ENCODE data around the gene PANX2.
A peak's percentile ranks its signal among the peaks of the same experiment; 100 is the strongest.

Gene PANX2

DNA sequence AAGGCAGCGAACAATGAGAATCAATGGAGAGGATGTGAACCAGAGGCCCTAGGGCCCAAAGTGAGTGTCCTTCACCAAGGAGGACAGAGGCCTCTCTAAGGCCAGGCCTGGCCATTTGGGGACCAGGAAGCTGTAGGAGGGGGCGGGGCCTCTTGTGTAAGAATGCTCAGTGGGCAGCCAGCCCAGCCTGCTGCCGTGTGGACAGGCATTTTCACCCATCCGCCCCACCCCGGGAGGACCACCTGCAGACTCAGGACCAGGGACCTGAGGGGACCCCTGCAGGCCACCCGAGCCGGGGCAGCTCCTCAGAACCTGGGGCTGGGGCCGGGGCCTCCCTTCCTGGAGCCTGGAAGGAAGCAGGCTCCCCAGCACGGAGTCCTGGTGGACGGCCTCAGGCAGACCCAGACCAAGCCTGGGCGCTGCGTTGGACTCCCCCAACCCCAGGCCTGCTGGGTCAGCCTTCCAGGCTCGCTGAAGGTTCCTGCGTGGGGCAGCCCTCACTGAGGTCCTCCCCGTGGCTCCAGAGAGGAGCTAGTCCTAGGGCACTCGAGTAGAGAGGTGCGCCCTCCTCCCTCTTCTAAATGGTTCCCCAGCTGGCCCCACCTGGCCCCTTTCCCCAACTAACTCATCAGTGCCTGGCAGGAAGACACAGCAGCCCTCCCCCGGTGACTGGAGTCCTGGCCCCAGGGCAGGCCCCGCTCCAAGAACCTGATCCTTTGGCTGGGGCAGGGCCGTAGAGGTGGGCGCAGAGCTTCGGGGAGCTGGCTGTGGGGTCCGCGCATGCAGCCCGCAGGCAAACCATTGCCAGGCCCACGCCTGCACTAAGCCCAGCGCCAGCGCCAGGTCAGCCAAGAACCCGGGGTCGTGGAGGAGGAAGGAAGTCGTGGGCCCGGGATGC is 13.7 kb downstream of the PANX2 start:
- peak in 6 of 14 donors; percentile 13 to 78 (median 34) for DNase-seq

- DNase-seq: no peak
Measured at GRCh38 chr22:50184902-50185374, 14.4 kb downstream of the PANX2 start.

- peak in 13 of 14 donors; percentile 47 to 92 (median 79) for DNase-seq
Measured at GRCh38 chr22:50185375-50186087, 15.0 kb downstream of the PANX2 start, which contains the start of gene TRABD. Gene TRABD (plus strand): TSS chr22:50185913. CDS start chr22:50193061, 7,148 bp downstream.

DNA sequence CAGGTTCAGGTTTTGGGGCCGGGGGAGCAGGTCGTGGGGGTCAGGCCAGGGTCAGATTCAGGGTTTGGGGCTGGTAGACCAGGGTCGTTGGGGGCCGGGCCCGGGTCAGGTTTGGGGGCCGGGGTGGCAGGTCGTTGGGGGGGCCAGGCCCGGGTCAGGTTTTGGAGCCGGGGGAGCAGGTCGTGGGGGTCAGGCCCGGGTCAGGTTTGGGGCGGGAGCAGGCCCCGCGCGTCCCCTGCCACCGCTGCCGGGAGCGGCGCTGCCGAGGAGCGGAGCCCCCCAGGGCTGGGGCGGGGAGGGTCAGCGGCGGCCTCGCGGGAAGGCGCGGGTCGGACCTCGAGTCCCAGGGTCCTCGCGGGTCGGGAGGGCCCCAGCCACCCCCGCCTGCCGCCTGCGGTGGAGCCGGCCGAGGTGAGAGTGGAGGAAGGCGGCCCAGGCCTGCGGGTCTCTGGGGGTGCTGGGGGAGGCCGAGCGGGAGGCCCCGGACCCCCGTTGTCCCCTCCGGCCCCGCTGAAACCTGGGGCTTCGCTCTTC is 15.7 kb downstream of the PANX2 start:
- DNase-seq: no peak

DNA sequence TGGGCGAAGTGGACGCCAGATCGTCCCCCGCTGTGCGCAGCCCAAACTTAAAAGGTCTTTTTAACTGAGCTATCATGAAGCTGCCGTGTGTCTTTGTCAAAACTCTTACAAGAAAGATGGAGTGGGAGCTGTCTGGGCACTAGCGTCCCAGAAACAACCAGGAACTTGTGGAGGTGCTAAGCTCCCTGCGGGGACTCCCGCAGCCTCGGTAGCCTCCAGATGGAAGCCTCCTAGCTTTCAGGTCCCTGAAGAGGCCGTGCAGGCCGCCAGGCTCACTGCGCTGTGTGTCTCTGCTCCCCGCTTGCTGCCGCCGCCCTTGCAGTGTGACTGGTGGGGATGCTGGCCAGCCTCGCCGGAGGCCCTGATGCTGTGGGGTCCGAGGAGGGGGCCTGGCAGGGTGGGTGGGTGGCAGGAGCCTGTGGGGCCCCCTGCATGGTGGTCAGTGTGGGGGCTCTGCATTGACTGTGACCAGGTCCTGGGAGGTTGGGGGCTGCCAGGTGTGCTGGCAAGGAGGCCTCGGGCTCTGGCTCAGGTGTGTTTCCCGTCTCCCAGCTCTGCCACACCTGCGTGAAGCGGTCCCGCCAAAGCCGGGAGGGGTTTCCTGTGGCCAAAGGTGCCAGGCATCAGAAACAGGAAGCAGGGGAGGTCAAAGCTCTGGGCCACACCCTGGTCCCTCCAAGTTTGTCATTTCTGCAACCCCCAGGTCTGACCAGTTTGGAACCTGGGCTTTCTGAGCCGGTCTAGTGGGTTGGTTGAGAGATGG is 16.4 kb downstream of the PANX2 start:
- DNase-seq: no peak

DNA sequence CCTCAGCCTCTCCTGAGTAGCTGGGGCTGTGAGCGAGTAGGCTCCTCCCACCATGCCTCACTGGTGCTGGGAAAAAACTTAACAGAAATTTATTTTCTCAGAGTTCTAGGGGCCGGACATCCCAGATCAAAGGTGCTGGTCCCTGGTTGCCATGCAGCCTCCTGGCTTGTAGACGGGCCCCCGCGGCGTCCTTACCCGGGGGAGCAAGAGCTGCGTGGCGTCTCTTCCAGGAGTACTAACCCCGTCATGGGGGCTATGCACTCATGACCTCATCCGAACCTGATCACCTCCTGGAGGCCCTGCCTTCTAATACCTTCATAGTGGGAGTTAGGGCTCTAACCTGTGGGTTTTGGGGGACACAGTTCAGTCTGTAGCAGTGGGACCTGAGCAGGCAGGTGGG is 17.8 kb downstream of the PANX2 start:
- DNase-seq: no peak

DNA sequence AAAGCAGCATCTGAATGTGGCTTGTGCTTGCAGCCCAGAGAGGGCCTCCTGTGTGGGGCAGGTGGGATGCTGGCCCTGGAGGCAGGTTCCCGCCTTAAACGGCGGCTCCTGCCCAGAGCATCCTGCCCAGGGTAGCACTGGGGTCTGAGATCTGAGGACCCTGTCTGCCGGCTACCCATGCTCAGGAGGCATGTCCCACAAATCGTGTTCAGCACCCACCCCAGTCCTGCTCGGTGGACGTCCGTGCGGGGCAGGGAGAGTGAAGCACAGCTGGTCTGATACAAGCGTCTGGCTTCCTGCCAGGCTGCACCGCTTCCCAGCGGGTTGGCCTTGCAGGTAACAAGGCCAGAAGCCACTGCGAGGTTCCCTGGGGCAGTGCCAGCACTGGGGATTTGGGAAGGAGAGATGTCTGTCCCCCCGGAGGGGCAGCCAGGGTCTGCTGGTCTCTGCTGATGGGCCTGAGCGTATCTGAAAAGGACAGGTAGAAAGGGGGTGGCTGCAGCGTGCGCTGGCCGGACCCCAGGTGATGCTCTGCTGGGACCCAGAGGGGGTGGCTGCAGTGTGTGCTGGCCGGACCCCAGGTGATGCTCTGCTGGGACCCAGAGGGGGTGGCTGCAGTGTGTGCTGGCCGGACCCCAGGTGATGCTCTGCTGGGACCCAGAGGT is 18.8 kb downstream of the PANX2 start:
- DNase-seq: no peak

- DNase-seq: no peak
Measured at GRCh38 chr22:50189849-50190181, 19.3 kb downstream of the PANX2 start.

DNA sequence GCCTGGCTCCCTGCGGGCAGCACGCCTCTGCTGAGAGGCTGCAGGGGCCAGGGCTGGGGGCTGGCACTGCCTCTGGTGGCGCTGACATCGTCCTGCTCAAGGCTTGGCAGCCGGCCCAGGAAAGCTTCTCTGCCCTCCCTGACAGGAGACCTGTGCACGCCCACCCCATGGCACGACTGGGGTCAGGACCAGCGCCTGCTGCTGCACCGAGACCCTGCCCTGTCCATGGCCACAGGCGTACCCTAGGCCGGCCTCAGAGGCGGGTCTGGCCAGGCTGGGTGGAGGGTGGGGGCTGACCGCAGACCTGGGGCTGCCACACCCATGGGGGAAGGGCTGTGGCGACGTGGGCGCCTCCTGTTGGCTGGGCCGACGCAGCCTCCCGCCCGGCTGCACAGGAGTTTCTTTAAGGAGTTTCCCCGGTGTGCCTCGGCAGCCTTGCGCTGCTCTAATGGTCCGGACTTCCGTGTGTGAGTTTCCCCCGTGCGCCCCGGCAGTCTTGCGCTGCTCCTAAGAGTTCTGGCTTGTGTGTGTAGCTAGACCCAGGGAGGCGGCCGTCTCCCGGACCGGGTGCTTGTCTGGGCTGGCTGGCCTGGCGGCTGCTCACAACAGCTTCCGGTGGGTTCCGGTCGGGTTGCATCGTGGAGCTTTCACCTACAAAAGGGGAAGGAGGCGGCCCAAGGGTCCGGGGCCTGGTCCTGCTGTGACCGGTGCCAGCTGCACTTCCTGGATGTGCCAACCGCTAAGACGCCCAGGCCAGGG is 19.8 kb downstream of the PANX2 start:
- peak in 7 of 14 donors; percentile 28 to 68 (median 52) for DNase-seq

DNA sequence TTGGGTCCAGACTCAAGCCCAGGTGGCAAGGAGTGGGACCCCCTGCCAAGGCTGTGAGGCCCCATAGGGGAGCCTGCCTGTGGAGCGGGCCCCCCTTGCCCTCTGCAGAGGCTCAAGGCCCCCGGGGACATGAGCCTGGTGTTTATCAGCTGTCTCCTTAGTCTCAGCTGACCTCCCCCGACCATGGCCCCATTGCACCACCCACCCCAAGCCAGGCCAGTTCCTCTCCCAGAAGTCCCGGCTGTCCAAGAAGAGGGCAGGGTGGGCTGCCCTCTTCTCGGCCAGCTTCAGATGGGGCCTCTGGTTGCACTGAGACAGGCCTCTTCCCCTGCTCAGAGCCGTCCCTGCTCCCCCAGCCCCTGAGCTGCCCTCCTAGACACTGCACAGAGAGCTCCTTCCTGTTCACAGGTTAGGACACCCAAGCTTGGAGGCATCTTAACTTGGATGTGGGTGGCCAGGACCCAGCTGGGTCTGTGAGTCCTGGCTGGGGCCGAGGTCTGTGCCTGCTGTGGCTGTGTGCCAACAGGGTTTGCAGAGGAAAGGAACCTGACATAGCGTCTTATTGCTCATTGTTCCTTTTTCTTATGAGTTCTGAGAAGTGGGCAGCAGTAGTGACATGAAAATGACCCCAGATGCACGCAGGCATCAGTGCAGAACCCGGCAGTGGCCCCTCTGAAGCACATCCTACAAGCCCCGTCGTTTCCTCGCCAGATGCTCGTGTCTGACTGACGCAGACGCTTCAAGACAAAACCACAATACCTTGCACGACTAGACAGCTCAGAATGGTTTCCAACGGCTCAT is 20.6 kb downstream of the PANX2 start:
- DNase-seq: peak in 3 of 14 donors; percentile 16 to 38 (median 31)

DNA sequence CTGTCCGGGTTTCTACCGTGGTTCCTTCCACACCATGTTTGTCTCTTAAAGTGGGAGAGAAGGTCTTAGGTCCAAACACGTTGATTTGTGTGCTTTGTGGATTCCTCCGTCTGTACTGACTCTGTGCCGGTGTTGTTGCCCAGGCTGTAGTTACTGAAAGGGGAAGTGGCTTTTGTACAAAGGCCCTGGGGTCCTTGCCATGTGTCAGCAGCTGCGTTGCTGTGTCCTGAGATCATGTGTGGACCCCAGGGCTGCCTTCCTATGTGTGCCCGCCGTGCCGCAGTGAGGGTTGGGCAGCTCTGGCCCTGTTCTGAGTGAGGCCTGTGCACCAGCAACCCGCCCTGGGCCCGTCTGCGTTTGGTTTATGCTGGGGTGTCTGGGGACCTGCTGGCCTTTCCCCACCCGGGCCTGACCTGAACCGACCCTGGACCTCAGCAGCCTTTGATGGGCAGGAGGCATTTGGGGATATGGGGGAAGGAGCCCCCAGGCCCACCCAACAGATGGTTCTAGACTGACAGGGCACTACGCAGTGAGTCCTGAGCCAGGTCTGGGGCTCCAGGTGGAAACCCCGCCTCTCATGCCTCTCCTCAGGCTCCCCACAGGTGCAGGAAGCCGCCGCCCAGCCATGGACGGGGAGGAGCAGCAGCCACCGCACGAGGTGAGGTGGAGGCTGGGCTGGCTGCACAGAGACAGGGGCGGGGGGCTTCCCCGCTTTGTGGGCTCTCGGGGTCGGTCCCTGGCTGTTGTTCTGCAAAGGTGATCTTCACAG is 22.1 kb downstream of the PANX2 start:
- no peak for DNase-seq

GRCh38 chr22:50193621-50194020 is 23.1 kb downstream of the PANX2 start:
- no peak for DNase-seq

DNA sequence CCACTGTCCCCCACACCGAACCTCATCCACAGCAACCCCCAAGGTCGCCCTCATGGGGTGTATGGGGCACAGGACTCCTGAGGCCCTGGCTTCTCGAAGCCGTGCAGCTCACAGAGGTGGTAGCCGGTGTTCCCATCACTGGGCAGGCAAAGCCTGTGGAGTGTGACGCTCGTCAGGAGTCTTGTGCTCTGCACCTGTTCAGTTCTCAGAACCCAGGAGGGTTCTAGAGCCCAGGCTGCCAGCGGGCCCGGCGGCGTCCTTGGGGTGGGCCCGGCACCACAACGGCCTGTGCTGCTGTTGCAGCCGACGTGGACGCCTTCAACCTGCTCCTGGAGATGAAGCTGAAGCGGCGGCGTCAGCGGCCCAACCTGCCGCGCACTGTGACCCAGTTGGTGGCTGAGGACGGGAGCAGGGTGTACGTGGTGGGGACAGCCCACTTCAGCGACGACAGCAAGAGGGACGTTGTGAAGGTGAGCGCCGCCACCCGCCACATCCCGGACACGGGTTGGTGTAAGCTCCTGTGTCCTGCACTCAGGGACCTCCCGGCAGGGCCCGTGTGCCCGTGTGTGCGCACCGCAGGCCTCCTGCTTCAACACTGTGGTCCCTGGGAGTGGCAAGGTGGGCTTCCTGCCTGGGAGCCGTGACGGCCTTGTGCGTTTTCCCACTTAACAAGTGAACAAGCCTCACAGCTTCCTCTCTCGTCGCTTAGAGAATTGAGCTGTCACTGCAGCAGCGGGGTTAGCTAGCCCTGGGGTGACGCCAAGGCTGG is 23.7 kb downstream of the PANX2 start:
- no peak for DNase-seq

DNA sequence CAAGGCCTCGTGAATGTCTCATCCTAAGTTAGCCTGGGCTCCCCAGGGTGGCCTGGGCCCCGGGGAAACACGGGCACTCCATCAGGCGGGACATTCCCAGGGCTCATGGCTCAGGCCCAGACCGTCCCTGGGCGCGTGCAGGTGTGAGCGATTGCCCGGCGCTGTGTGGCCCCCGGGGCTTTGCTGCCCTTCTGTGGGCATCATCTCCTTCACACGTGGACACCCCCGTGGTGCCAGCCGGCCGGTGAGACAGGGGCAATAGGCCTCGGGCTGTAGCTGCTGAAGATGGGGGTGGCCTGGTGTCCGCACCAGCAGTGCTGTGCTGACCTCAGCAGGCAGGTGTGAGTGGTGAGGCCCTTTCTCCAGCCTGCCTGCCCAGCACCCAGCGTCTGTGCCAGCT is 25.7 kb downstream of the PANX2 start:
- DNase-seq: no peak

GRCh38 chr22:50197000-50197800 is 26.7 kb downstream of the PANX2 start:
- DNase-seq: no peak

- no peak for DNase-seq
Measured at GRCh38 chr22:50197856-50198623, 27.5 kb downstream of the PANX2 start.

DNA sequence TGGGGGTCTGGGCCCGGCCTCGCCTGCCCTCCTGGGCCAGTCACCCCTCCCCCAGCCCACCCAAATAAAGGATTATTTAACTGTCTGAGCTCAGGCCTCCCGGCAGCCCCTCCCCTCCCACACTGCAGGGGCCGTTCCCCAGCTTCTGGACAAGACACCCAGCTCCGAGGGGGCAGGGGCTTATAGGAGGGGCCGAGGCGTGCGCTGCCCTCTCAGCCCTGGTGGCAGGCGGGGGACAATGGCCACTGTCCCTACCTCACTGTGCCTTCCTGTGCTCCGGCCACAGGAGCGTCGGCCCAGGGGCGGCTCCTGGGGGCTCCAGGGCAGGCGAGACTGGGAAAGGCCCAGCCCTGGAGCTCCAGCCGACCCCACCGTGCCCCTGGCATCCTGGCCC is 28.1 kb downstream of the PANX2 start:
- DNase-seq: no peak
